Gastrocnemius medialis (tissue), 4 donors: ENCODE data around the gene THADA.

Experiments used
- CTCF ChIP-seq, 5 experiments: fragments of 450-650 bp in 3 of 5; fragments of 200-600 bp in 2 of 5; sonication (generic) in 2 of 5; IDR thresholded peaks in 4 of 5; conservative IDR thresholded peaks in 1 of 5; 1 replicate in 4 of 5; 2 replicates in 1 of 5; pipeline ENCODE4 v1.5.1; 2016 to 2019; ENCODE audit warnings: antibody characterized with exemption in 5 of 5, mild to moderate bottlenecking in 3 of 5, moderate library complexity in 3 of 5
- POLR2A ChIP-seq, 2 donors: fragments of 450-650 bp; IDR thresholded peaks; one replicate each; pipeline ENCODE4 v1.6.1; 2017; ENCODE audit warnings: antibody characterized with exemption in 2 of 2, mild to moderate bottlenecking in 2 of 2, moderate library complexity in 2 of 2

- TF ChIP-seq CTCF (IDR thresholded peaks at IDR 0.05 in 4 of 5, conservative IDR thresholded peaks at IDR 0.05 in 1 of 5) (no peak), POLR2A (IDR thresholded peaks at IDR 0.05) (no peak)
These were observed 285.9 kb downstream of the THADA start for GRCh38 chr2:43309935-43310334.
